BJ (cell line): ENCODE data around the gene TCF15. TPM values are rescaled to one million over a fixed set of nuclear protein-coding genes. Genes with fewer than 3 reads are reported as not detected.

Experiments used
- CTCF ChIA-PET: fragments of 350-600 bp; formaldehyde crosslinking; extraction: SDS; loops from one replicate; lab custom pipeline; 2021; ENCODE audit warnings: antibody characterized with exemption, inconsistent platforms; lab: Yijun Ruan, JAX
- POLR2A ChIA-PET: fragments of 300-600 bp; sonication (Branson Sonifier 250); formaldehyde crosslinking; extraction: SDS; loops from one replicate; lab custom pipeline; 2021; ENCODE audit warnings: antibody characterized with exemption; lab: Charles Lee
- DNase-seq: peaks from one replicate; pipeline ENCODE4 v3.0.0-alpha.2; 2011; ENCODE audit warnings: low read depth
- H3K27me3 ChIP-seq: 2 replicates; pipeline ENCODE4 v1.6.0; 2011; ENCODE audit warnings: low read length; ENCODE audit not compliant: control insufficient read depth, insufficient read depth
- H3K36me3 ChIP-seq: 2 replicates; pipeline ENCODE4 v1.5.1; 2011; ENCODE audit warnings: low read length; ENCODE audit not compliant: control insufficient read depth, insufficient read depth
- H3K4me3 ChIP-seq: 2 replicates; pipeline ENCODE4 v1.5.1; 2011; ENCODE audit warnings: low read depth, mild to moderate bottlenecking, control low read depth, low read length
- CTCF ChIP-seq: IDR thresholded peaks from 2 replicates; pipeline ENCODE4 v1.5.1; 2011; ENCODE audit warnings: low read depth, mild to moderate bottlenecking, control low read depth, inconsistent platforms, low read length, moderate library complexity; ENCODE audit not compliant: insufficient read depth
- polyA plus RNA-seq: library from polyadenylated mRNA; depleted of rRNA; stranded (reverse); fragments of >200 nt; gene quantifications from 2 replicates; pipeline ENCODE4 v1.2.3, GENCODE V29; 2011

The TCF15 gene
- polyA plus RNA-seq, 1 experiment: not detected

DNA sequence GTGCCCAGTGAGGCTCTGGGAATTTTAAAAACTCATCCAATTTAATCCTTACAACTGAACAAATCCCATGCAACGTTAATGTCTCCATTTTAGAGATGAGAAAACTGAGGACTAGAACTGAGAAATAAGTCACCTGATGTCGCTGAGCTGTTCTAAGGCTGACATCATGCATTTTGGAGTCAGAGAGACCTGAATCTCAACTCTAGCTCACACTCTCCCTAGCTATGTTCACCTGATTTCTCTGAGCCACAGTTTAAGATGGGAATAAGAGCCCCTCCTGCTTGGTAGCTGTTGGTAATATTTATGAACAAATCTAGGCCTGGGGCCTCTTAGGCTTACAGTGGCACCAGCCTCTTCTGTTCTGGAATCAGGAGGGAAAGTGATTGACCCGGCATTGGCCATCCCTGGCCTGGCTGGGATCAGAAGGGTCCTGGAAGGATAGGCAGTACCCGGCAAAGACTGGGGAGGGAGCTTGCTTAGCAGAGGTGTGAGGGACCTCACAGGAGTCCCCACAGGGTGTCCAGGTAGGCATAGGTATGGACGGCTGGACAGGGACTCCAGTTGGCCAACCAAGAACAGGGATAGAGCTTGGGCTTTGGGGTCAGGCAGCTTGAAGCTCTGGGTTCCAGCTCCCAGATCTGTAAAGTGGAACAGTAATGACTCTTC lies 47.7 kb downstream of the TCF15 start:
- DNase-seq: no peak
- Histone ChIP-seq H3K4me3 (no peak overlapping the region), H3K27me3 (peaks cover 5% of the 10 kb centered on the region; the same call in 1 of the 2 replicates), H3K36me3 (no peaks in the 10 kb centered on the region)
- ChIA-PET POLR2A (no interaction called here), CTCF (interaction anchor here (0.7 to 6.7 kb wide), 17 partner anchors 10 to 183 kb away, joined by 3 to 80 read pairs (median 7); partner anchors contain the start of gene CSNK2A1)
- TF ChIP-seq CTCF: no peak

GRCh38 chr20:561437-562231 lies 48.5 kb downstream of the TCF15 start:
- POLR2A ChIA-PET: no interaction called here
- CTCF ChIA-PET: interaction anchor here (0.7 to 6.7 kb wide), 20 partner anchors 10 to 179 kb away, joined by 3 to 80 read pairs (median 7); partner anchors contain the start of gene CSNK2A1
- DNase-seq: no peak
- peaks cover 6% of the 10 kb centered on the region; the same call in 1 of the 2 replicates for H3K27me3 ChIP-seq
- H3K36me3 ChIP-seq: no peaks in the 10 kb centered on the region
- no peak overlapping the region for H3K4me3 ChIP-seq
- peak; percentile 97 for TF ChIP-seq CTCF

DNA sequence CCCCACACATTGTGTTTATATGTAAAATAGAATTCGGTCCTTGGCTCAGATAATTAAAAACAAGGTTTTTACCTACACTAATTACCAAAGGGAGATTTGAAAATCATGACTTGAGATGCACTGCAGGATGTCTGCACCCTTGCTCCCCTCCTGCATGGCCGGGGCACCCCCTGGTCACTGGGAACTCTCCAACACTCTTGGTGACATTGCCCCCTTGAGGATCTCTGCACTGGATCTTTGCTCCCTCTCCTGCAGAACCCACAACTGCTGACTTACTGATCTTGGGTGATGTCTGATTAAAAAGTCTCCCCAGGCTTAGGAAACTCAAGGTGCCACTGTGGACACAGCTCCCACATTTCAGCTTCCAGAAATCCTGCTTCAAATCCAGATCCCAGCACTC lies 49.4 kb downstream of the TCF15 start:
- Histone ChIP-seq H3K27me3 (peaks cover 5% of the 10 kb centered on the region; the same call in 1 of the 2 replicates), H3K4me3 (no peak overlapping the region), H3K36me3 (no peaks in the 10 kb centered on the region)
- no peak for DNase-seq
- CTCF ChIA-PET: interaction anchor here (0.7 to 6.7 kb wide), 14 partner anchors 10 to 180 kb away, joined by 3 to 80 read pairs (median 4); partner anchors contain the start of gene CSNK2A1
- POLR2A ChIA-PET: no interaction called here
- TF ChIP-seq CTCF: no peak

DNA sequence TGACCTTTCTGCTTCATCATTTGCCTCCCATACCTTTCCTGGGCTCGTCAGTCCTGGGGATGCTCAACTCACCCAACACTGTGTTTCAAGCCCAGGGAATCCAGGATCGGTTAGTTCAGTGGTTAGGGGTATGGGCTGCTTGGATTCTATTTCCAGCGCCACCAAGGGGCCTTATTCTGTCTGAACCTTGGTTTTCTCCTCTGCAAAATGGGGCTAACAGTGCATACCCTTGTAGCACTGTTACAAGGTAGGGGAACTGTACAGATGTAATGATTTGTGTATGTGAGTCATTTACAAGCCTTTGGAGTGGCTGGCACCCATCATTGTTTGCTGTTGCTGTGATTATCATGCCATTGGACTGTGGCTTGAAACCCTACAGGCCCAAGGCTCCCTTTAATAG lies 52.0 kb downstream of the TCF15 start:
- ChIA-PET POLR2A (no interaction called here), CTCF (no interaction called here)
- Histone ChIP-seq H3K36me3 (no peaks in the 10 kb centered on the region), H3K27me3 (peaks cover 8% of the 10 kb centered on the region; the same call in 1 of the 2 replicates), H3K4me3 (no peak overlapping the region)
- DNase-seq: no peak
- no peak for TF ChIP-seq CTCF

GRCh38 chr20:556984-557383 lies 53.1 kb downstream of the TCF15 start:
- Histone ChIP-seq H3K4me3 (no peak overlapping the region), H3K27me3 (peaks cover 10% of the 10 kb centered on the region; the same call in 1 of the 2 replicates), H3K36me3 (no peaks in the 10 kb centered on the region)
- ChIA-PET POLR2A (no interaction called here), CTCF (interaction anchor here (0.8 to 2.4 kb wide), 2 partner anchors 110 to 182 kb away, joined by 3 to 11 read pairs; no protein-coding TSS in a partner anchor)
- no peak for DNase-seq
- TF ChIP-seq CTCF: no peak
